ENCODE data around the gene RGCC.

DNA sequence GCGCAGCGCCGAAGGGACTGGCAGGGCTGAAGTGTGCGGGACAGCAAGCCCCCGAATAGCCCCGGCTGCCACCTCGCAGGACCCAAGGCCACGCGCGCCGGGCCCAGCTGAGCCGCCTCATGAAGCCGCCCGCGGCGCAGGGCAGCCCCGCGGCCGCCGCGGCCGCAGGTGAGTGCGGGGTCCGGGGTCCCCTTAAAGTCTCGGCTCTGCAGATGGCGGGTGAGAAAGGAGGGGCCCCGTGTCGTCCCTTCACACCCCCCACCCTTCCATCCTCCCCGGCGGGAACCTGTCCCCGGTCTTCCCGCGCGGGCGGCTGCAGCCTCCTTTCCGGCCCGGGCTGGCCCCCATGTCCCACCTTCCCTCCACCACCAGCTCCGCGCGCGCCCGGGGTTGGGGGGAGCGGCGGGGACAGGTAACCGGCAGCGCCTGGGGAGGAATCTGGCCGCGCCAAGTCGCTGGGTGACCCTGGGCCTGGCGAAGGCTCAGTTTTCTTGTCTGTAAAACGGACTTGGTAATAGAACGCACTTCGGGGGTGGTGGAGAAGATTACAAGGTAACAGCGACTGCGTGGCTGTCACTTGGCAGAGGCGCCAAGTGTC lies 338 bp downstream of the RGCC start:
- TF ChIP-seq, protein P1, sequence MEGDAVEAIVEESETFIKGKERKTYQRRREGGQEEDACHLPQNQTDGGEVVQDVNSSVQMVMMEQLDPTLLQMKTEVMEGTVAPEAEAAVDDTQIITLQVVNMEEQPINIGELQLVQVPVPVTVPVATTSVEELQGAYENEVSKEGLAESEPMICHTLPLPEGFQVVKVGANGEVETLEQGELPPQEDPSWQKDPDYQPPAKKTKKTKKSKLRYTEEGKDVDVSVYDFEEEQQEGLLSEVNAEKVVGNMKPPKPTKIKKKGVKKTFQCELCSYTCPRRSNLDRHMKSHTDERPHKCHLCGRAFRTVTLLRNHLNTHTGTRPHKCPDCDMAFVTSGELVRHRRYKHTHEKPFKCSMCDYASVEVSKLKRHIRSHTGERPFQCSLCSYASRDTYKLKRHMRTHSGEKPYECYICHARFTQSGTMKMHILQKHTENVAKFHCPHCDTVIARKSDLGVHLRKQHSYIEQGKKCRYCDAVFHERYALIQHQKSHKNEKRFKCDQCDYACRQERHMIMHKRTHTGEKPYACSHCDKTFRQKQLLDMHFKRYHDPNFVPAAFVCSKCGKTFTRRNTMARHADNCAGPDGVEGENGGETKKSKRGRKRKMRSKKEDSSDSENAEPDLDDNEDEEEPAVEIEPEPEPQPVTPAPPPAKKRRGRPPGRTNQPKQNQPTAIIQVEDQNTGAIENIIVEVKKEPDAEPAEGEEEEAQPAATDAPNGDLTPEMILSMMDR (IDR thresholded peaks at IDR 0.05) = no peak
- no peak for TF ChIP-seq POLR2A (IDR thresholded peaks at IDR 0.05)
